Dermis blood vessel endothelial cell (primary cell): ENCODE results near the gene FRMD7. TPM values are rescaled to one million over a fixed set of nuclear protein-coding genes. Genes with fewer than 3 reads are reported as not detected.
"Not testable (repeated sequence)": the region's sequence is repeated elsewhere in the genome, so short reads cannot be mapped to it uniquely, and the experiment has no call there.

Experiments
- DNase-seq: peaks from one replicate; pipeline ENCODE4 v3.0.0; 2010
- total RNA-seq: library from RNA; depleted of rRNA; stranded (reverse); fragments of >200 nt; gene quantifications from 2 replicates; pipeline ENCODE4 v1.2.3, GENCODE V29; 2014

FRMD7 gene
- total RNA-seq, 1 donor from 2014 or later = not detected

GRCh38 chrX:132093239-132093860 is 34.5 kb downstream of the FRMD7 start:
- no peak for DNase-seq

GRCh38 chrX:132092439-132093065 is 35.3 kb downstream of the FRMD7 start:
- DNase-seq = peak; percentile 79

GRCh38 chrX:132090403-132091159 is 37.2 kb downstream of the FRMD7 start:
- no peak for DNase-seq

GRCh38 chrX:132088864-132089263 is 39.0 kb downstream of the FRMD7 start:
- no peak for DNase-seq

- peak; percentile 5 for DNase-seq
Observed at GRCh38 chrX:132086672-132087071, 41.1 kb downstream of the FRMD7 start.

GRCh38 chrX:132085786-132086185 is 42.0 kb downstream of the FRMD7 start:
- no peak for DNase-seq

- DNase-seq = no peak
Observed at GRCh38 chrX:132077912-132078311, 49.9 kb downstream of the FRMD7 start.

- no peak for DNase-seq
Observed at GRCh38 chrX:132077414-132077813, 50.4 kb downstream of the FRMD7 start.

GRCh38 chrX:132071254-132071653 is 56.6 kb downstream of the FRMD7 start:
- peak; percentile 24 for DNase-seq

- DNase-seq = no peak
Observed at GRCh38 chrX:132068405-132068804, 59.4 kb downstream of the FRMD7 start.

GRCh38 chrX:132063862-132064261 is 64.0 kb downstream of the FRMD7 start:
- DNase-seq = no peak

GRCh38 chrX:132063334-132063733 is 64.5 kb downstream of the FRMD7 start:
- no peak for DNase-seq

- DNase-seq = no peak
Observed at GRCh38 chrX:132059973-132060540, 67.8 kb downstream of the FRMD7 start.

- no peak for DNase-seq
Observed at GRCh38 chrX:132058975-132059374, 68.8 kb downstream of the FRMD7 start.

- no peak for DNase-seq
Observed at GRCh38 chrX:132058050-132058449, 69.8 kb downstream of the FRMD7 start.

- not testable (repeated sequence) for DNase-seq
Observed at GRCh38 chrX:132051778-132052177, 76.0 kb downstream of the FRMD7 start.

- DNase-seq = no peak
Observed at GRCh38 chrX:132046533-132046932, 81.3 kb downstream of the FRMD7 start.

- DNase-seq = no peak
Observed at GRCh38 chrX:132045456-132045855, 82.4 kb downstream of the FRMD7 start.

- no peak for DNase-seq
Observed at GRCh38 chrX:132044953-132045352, 82.9 kb downstream of the FRMD7 start.

GRCh38 chrX:132043977-132044376 is 83.8 kb downstream of the FRMD7 start:
- DNase-seq = no peak

GRCh38 chrX:132041015-132041414 is 86.8 kb downstream of the FRMD7 start:
- DNase-seq = no peak

GRCh38 chrX:132040066-132040465 is 87.8 kb downstream of the FRMD7 start:
- DNase-seq = no peak

- no peak for DNase-seq
Observed at GRCh38 chrX:132037479-132037993, 90.3 kb downstream of the FRMD7 start.
